B cell (primary cell): ENCODE measurements around the gene ELOVL6. TPM values are rescaled to one million over a fixed set of nuclear protein-coding genes. Genes with fewer than 3 reads are reported as not detected.

Experiments
- ATAC-seq: fragments of 200-7000 bp; cut with Tn5 transposase; one replicate; pipeline ENCODE4 v1.10.0; 2021; ENCODE audit warnings: low read depth, mild to moderate bottlenecking, moderate number of reproducible peaks, moderate library complexity
- CTCF ChIA-PET: fragments of 350-600 bp; sonication (Branson Sonifier 250); formaldehyde crosslinking; loops from one replicate; lab custom pipeline; 2021; ENCODE audit warnings: antibody characterized with exemption, inconsistent platforms; lab: Charles Lee
- POLR2A ChIA-PET: fragments of 350-600 bp; sonication (Branson Sonifier 250); formaldehyde crosslinking; loops from one replicate; lab custom pipeline; 2021; ENCODE audit warnings: antibody characterized with exemption; lab: Charles Lee
- DNase-seq: peaks from one replicate; pipeline ENCODE4 v3.0.0; 2013
- H2AFZ ChIP-seq: 2 replicates; pipeline ENCODE4 v1.6.1; 2012; ENCODE audit warnings: mild to moderate bottlenecking, low read depth, low read length; ENCODE audit not compliant: insufficient read depth, poor library complexity, severe bottlenecking
- H3K27ac ChIP-seq, 2 donors: 1 replicate in 1 of 2; 2 replicates in 1 of 2; pipeline ENCODE4 v1.5.1; 2012 to 2013; ENCODE audit warnings: low read length in 2 of 2, mild to moderate bottlenecking in 2 of 2, moderate library complexity in 1 of 2
- H3K27me3 ChIP-seq, 4 experiments: fragments of 200-600 bp in 1 of 4; sonication (generic) in 1 of 4; replicated peaks in 1 of 4; 1 replicate in 2 of 4; 2 replicates in 2 of 4; pipeline versions ENCODE4 v1.6.1 to v1.7.0; 2013 to 2016; ENCODE audit warnings: low read length in 3 of 4, mild to moderate bottlenecking in 2 of 4, mixed read lengths in 1 of 4, moderate library complexity in 1 of 4; ENCODE audit not compliant: insufficient read depth in 4 of 4, control insufficient read depth in 3 of 4; ENCODE audit errors: control extremely low read depth in 1 of 4
- H3K36me3 ChIP-seq, 2 experiments: replicated peaks in 1 of 2; 1 replicate in 1 of 2; 2 replicates in 1 of 2; pipeline versions ENCODE4 v1.6.1 to v1.7.1; 2013; ENCODE audit warnings: low read length in 1 of 2; ENCODE audit not compliant: insufficient read depth in 2 of 2, control insufficient read depth in 1 of 2; ENCODE audit errors: control extremely low read depth in 1 of 2, extremely low read depth in 1 of 2
- H3K4me1 ChIP-seq, 2 donors: fragments of 200-600 bp in 1 of 2; sonication (generic) in 1 of 2; 1 replicate in 1 of 2; 2 replicates in 1 of 2; pipeline versions ENCODE4 v1.5.1 to v1.6.1; 2013 to 2017; ENCODE audit warnings: low read length in 2 of 2; ENCODE audit not compliant: control insufficient read depth in 2 of 2, insufficient read depth in 2 of 2
- H3K4me2 ChIP-seq: replicated peaks from 2 replicates; pipeline ENCODE3; 2012; ENCODE audit warnings: mild to moderate bottlenecking, low read depth, low read length; ENCODE audit not compliant: poor library complexity, severe bottlenecking
- H3K4me3 ChIP-seq, 5 experiments: fragments of 200-600 bp in 1 of 5; sonication (generic) in 1 of 5; 1 replicate in 3 of 5; 2 replicates in 2 of 5; pipeline versions ENCODE4 v1.5.1 to v1.7.0; 2011 to 2016; ENCODE audit warnings: low read length in 4 of 5, mild to moderate bottlenecking in 4 of 5, low read depth in 2 of 5, control low read depth in 1 of 5, moderate library complexity in 1 of 5; ENCODE audit not compliant: insufficient read depth in 1 of 5; ENCODE audit errors: control extremely low read depth in 1 of 5, extremely low read depth in 1 of 5
- H3K79me2 ChIP-seq: fragments of 200-600 bp; sonication (generic); one replicate; pipeline ENCODE4 v1.6.0; 2016; ENCODE audit warnings: low read length; ENCODE audit not compliant: control insufficient read depth, insufficient read depth
- H3K9ac ChIP-seq: fragments of 200-600 bp; sonication (generic); 2 replicates; pipeline ENCODE4 v1.6.1; 2017; ENCODE audit warnings: mild to moderate bottlenecking, low read length, moderate library complexity
- H3K9me3 ChIP-seq, 3 donors: one replicate each; pipeline versions ENCODE4 v1.6.1 to v1.7.1; 2013; ENCODE audit warnings: low read length in 2 of 3; ENCODE audit not compliant: control insufficient read depth in 2 of 3, insufficient read depth in 1 of 3; ENCODE audit errors: control extremely low read depth in 1 of 3
- H4K20me1 ChIP-seq: 2 replicates; pipeline ENCODE4 v1.6.0; 2012; ENCODE audit warnings: mild to moderate bottlenecking, low read length; ENCODE audit not compliant: insufficient read depth, control insufficient read depth, poor library complexity, severe bottlenecking
- H3K27ac Mint-ChIP-seq: one replicate; pipeline ENCODE4 v1.8.0; 2021; ENCODE audit warnings: mixed read lengths
- H3K27me3 Mint-ChIP-seq: one replicate; pipeline ENCODE4 v1.8.0; 2021; ENCODE audit warnings: mixed read lengths
- H3K4me1 Mint-ChIP-seq: one replicate; pipeline ENCODE4 v1.8.0; 2021; ENCODE audit warnings: mixed read lengths
- H3K4me3 Mint-ChIP-seq: one replicate; pipeline ENCODE4 v1.8.0; 2021; ENCODE audit warnings: mixed read lengths
- H3K9me3 Mint-ChIP-seq: one replicate; pipeline ENCODE4 v1.8.0; 2022; ENCODE audit warnings: mixed read lengths; ENCODE audit not compliant: insufficient read depth
- CTCF ChIP-seq: fragments of 200-600 bp; IDR thresholded peaks from one replicate; pipeline ENCODE4 v1.8.0; 2022; ENCODE audit warnings: antibody characterized with exemption, mild to moderate bottlenecking
- EZH2 ChIP-seq: IDR thresholded peaks from 2 replicates; pipeline ENCODE4 v1.6.1; 2012; ENCODE audit warnings: borderline replicate concordance, low read depth, mild to moderate bottlenecking, moderate library complexity, low read length; ENCODE audit not compliant: insufficient read depth, poor library complexity, severe bottlenecking
- WGBS: methylation state at CpG from one replicate; pipeline ENCODE4 v1.1.5; 2013; ENCODE audit warnings: missing lambda C conversion rate; ENCODE audit not compliant: insufficient coverage; 5-methylcytosine and 5-hydroxymethylcytosine counted together
- intact Hi-C: fragments of 100-400 bp; cut with micrococcal nuclease; formaldehyde crosslinking; loops from one replicate; pipeline ENCODE4 v1.10.0; 2022
- polyA plus RNA-seq: library from polyadenylated mRNA; depleted of rRNA; stranded (reverse); fragments of >200 nt; gene quantifications from 2 replicates; pipeline ENCODE4 v1.2.3, GENCODE V29; 2012
- total RNA-seq, 2 donors: library from RNA; stranded (reverse); fragments of 120-200 nt in 1 of 2; gene quantifications; 1 replicate in 1 of 2; 2 replicates in 1 of 2; pipeline versions ENCODE4 v1.2.3 to v1.2.4, GENCODE V29; 2013 to 2022

Gene ELOVL6
- total and polyA plus RNA-seq, 2 donors (not counting 1 experiment from before 2014, with no cell fraction given) = 0.10 to 0.22 TPM

GRCh38 chr4:110156442-110156841 is 42.0 kb downstream of the ELOVL6 start:
- H3K27ac ChIP-seq = no peak overlapping the region
- intact Hi-C loops = no loop called here
- ChIA-PET CTCF (no interaction called here), POLR2A (no interaction called here)
- no peak overlapping the region for H3K4me2 ChIP-seq
- no peaks in the 10 kb centered on the region for H3K9me3 ChIP-seq
- no peaks in the 10 kb centered on the region for H3K4me1 ChIP-seq
- H3K9me3 Mint-ChIP-seq = no peaks in the 10 kb centered on the region
- no peaks in the 10 kb centered on the region for H3K4me1 Mint-ChIP-seq
- no peaks in the 10 kb centered on the region for H3K79me2 ChIP-seq
- no peaks in the 10 kb centered on the region for H3K27me3 ChIP-seq
- no peak overlapping the region for H3K27ac Mint-ChIP-seq
- H4K20me1 ChIP-seq = no peaks in the 10 kb centered on the region
- 87% methylated on average over 4 of the region's 6 CpGs for WGBS
- H3K36me3 ChIP-seq = no peaks in the 10 kb centered on the region
- H3K4me3 ChIP-seq = no peak overlapping the region
- ATAC-seq = no peak
- TF ChIP-seq EZH2 = no peak
- TF ChIP-seq CTCF = no peak
- H3K9ac ChIP-seq = no peak overlapping the region
- H3K4me3 Mint-ChIP-seq = no peak overlapping the region
- H3K27me3 Mint-ChIP-seq = no peaks in the 10 kb centered on the region
- no peak for DNase-seq
- H2AFZ ChIP-seq = no peak overlapping the region

DNA sequence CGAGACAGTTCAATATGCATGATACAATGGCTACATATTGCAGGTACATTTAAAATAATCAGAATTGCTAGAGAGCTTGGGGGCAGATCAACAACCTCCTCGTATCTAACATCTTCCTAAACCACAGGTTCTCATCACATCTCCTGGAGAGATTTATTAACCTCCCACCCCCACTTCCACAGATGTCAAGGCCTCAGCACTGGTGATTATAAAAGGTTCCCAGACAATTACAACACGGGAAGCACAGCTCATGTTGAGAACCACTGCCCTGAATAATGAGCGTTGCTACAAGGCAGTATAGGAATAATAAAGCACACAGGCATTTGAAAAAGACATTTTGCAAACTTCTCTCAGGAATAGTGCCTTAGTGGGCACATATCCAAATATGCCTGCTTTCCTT is 42.8 kb downstream of the ELOVL6 start:
- intact Hi-C loops = no loop called here
- ChIA-PET POLR2A (no interaction called here), CTCF (no interaction called here)

More for the DNA sequence above, 42.8 kb downstream of the ELOVL6 start:
- H4K20me1 ChIP-seq = no peaks in the 10 kb centered on the region
- H3K27ac ChIP-seq = no peak overlapping the region
- no peaks in the 10 kb centered on the region for H3K79me2 ChIP-seq
- TF ChIP-seq CTCF (no peak), EZH2 (no peak)
- H3K27ac Mint-ChIP-seq = no peak overlapping the region
- H3K9me3 Mint-ChIP-seq = no peaks in the 10 kb centered on the region
- H3K27me3 ChIP-seq = no peaks in the 10 kb centered on the region
- no peak overlapping the region for H2AFZ ChIP-seq
- no peak overlapping the region for H3K4me2 ChIP-seq
- WGBS = no CpG with 5 or more reads among the region's 4 CpGs
- H3K4me3 ChIP-seq = no peak overlapping the region
- no peak overlapping the region for H3K9ac ChIP-seq
- DNase-seq = no peak
- H3K4me1 ChIP-seq = no peaks in the 10 kb centered on the region
- H3K9me3 ChIP-seq = no peaks in the 10 kb centered on the region
- no peaks in the 10 kb centered on the region for H3K27me3 Mint-ChIP-seq
- H3K4me1 Mint-ChIP-seq = no peaks in the 10 kb centered on the region
- no peaks in the 10 kb centered on the region for H3K36me3 ChIP-seq
- no peak for ATAC-seq
- no peak overlapping the region for H3K4me3 Mint-ChIP-seq
